Endothelial cell (in vitro differentiated cells): Measurements from ENCODE around the gene RNF145. TPM values are rescaled to one million over a fixed set of nuclear protein-coding genes. Genes with fewer than 3 reads are reported as not detected.
A peak's percentile ranks its signal among the peaks of the same experiment; 100 is the strongest.

Experiments
- DNase-seq: peaks from one replicate; pipeline ENCODE4 v3.0.0; 2021; ENCODE audit warnings: low spot score
- H3K27ac Mint-ChIP-seq: one replicate; pipeline ENCODE4 v1.8.0; 2021; ENCODE audit warnings: mixed read lengths, inconsistent platforms; ENCODE audit not compliant: unreplicated experiment
- H3K27me3 Mint-ChIP-seq: one replicate; pipeline ENCODE4 v1.8.0; 2021; ENCODE audit warnings: mild to moderate bottlenecking, moderate library complexity, mixed read lengths, inconsistent platforms; ENCODE audit not compliant: unreplicated experiment
- H3K36me3 Mint-ChIP-seq: one replicate; pipeline ENCODE4 v1.8.0; 2021; ENCODE audit warnings: mild to moderate bottlenecking, low read depth, mixed read lengths, inconsistent platforms; ENCODE audit not compliant: unreplicated experiment
- H3K4me1 Mint-ChIP-seq: one replicate; pipeline ENCODE4 v1.8.0; 2021; ENCODE audit warnings: mild to moderate bottlenecking, mixed read lengths, inconsistent platforms; ENCODE audit not compliant: unreplicated experiment
- H3K4me3 Mint-ChIP-seq: one replicate; pipeline ENCODE4 v1.8.0; 2021; ENCODE audit warnings: mild to moderate bottlenecking, mixed read lengths, inconsistent platforms; ENCODE audit not compliant: unreplicated experiment
- H3K9me3 Mint-ChIP-seq: one replicate; pipeline ENCODE4 v1.8.0; 2021; ENCODE audit warnings: mixed read lengths, inconsistent platforms; ENCODE audit not compliant: unreplicated experiment
- CTCF ChIP-seq: fragments of 200-600 bp; sonication (generic); IDR thresholded peaks from one replicate; pipeline ENCODE4 v1.5.0; 2021; ENCODE audit warnings: antibody characterized with exemption; ENCODE audit not compliant: unreplicated experiment
- total RNA-seq: library from RNA; stranded (reverse); fragmentation: NEBNext Ultra II Directional; extraction: Animal tissue kit (Norgen Biotek cat#: 25700); gene quantifications from one replicate; pipeline ENCODE4 v1.2.1, GENCODE V29; 2021; ENCODE audit not compliant: unreplicated experiment

The RNF145 gene
- total RNA-seq, 1 donor from 2014 or later: 102 TPM

GRCh38 chr5:159156426-159157238, 52.7 kb downstream of the RNF145 start:
- H3K9me3 Mint-ChIP-seq: no peaks in the 10 kb centered on the region
- no peak overlapping the region for H3K27ac Mint-ChIP-seq
- H3K4me3 Mint-ChIP-seq: no peak overlapping the region
- peaks cover 14% of the 10 kb centered on the region for H3K4me1 Mint-ChIP-seq
- peaks cover 1% of the 10 kb centered on the region for H3K27me3 Mint-ChIP-seq
- peak; percentile 42 for DNase-seq
- H3K36me3 Mint-ChIP-seq: no peaks in the 10 kb centered on the region
- TF ChIP-seq CTCF: peak; percentile 86

- H3K27me3 Mint-ChIP-seq: peaks cover 1% of the 10 kb centered on the region
- no peak for TF ChIP-seq CTCF
- no peaks in the 10 kb centered on the region for H3K9me3 Mint-ChIP-seq
- DNase-seq: no peak
- H3K27ac Mint-ChIP-seq: no peak overlapping the region
- no peaks in the 10 kb centered on the region for H3K36me3 Mint-ChIP-seq
- peaks cover 14% of the 10 kb centered on the region for H3K4me1 Mint-ChIP-seq
- no peak overlapping the region for H3K4me3 Mint-ChIP-seq
Observed at GRCh38 chr5:159155960-159156359, 53.4 kb downstream of the RNF145 start.

DNA sequence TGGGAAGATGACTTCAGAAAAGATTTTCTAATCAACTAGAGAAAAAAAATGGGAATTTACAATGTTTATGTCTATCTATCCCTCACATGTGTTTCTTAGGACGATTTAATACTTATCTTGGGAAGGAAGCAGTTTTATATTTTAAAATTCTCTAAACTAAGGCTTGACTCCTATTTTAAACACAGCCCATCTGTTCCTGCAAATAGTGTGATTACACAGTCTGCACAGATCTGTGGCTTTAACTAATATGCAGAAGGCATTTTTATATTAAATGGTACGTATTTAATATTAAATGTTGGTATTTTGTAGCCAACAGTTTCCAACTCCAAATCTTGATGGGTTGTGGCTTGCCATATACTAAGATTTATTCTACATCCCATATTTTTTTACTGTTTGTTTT, 56.5 kb downstream of the RNF145 start:
- DNase-seq: no peak
- Mint-ChIP-seq H3K4me1 (no peaks in the 10 kb centered on the region), H3K27ac (no peak overlapping the region), H3K4me3 (no peak overlapping the region), H3K27me3 (no peaks in the 10 kb centered on the region), H3K9me3 (no peaks in the 10 kb centered on the region), H3K36me3 (no peaks in the 10 kb centered on the region)
- no peak for TF ChIP-seq CTCF

DNA sequence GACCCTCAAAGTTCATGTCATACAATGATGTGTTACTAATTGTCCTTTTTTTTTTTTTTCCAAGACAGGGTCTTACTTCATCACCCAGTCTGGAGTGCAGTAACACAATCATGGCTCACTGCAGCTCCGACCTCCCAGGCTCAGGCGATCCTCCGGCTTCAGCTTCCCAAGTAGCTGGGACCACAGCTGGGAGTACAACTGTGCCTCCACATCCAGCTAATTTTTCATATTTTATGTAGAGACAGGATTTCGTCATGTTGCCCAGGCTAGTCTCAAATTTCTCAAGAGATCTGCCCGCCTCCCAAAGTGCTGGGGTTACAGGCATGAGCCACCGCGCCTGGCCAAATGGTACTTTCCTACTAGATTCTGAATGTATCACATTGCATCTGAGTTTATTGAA, 60.3 kb downstream of the RNF145 start:
- H3K27me3 Mint-ChIP-seq: no peaks in the 10 kb centered on the region
- no peak overlapping the region for H3K27ac Mint-ChIP-seq
- DNase-seq: no peak
- no peaks in the 10 kb centered on the region for H3K36me3 Mint-ChIP-seq
- H3K9me3 Mint-ChIP-seq: no peaks in the 10 kb centered on the region
- H3K4me1 Mint-ChIP-seq: no peaks in the 10 kb centered on the region
- TF ChIP-seq CTCF: no peak
- no peak overlapping the region for H3K4me3 Mint-ChIP-seq

DNA sequence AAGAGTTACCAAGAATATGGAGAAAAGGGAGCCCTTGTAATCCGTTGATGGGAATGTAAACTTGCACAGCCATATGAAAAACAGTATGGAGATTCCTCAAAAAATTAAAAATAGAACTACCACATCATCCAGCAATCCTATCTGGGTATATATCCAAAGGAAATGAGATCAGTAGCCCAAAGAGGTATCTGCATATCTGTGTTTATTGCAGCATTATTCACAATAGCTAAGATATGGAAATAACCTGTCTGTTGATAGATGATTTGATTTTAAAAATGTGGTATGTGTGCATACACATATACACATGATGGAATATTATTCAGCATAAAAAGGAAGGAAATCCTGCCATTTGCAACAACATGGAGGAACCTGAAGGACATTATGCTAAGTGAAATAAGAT, 61.4 kb downstream of the RNF145 start:
- TF ChIP-seq CTCF: no peak
- no peak for DNase-seq
- no peak overlapping the region for H3K4me3 Mint-ChIP-seq
- no peaks in the 10 kb centered on the region for H3K27me3 Mint-ChIP-seq
- H3K4me1 Mint-ChIP-seq: peaks cover 2% of the 10 kb centered on the region
- no peaks in the 10 kb centered on the region for H3K36me3 Mint-ChIP-seq
- no peaks in the 10 kb centered on the region for H3K9me3 Mint-ChIP-seq
- H3K27ac Mint-ChIP-seq: no peak overlapping the region
